ENCODE data around the gene CLASP1. TPM values are rescaled to one million over a fixed set of nuclear protein-coding genes. Genes with fewer than 3 reads are reported as not detected.

CLASP1 gene
- total RNA-seq, 1 donor from 2014 or later: 60.1 TPM

GRCh38 chr2:121596221-121597080 is 52.8 kb downstream of the CLASP1 start:
- no peak for DNase-seq
- TF ChIP-seq CTCF (IDR thresholded peaks at IDR 0.05; ENCODE audit: borderline replicate concordance): peak; percentile 66
- peak overlapping the region; percentile 52 for H3K4me3 ChIP-seq
- H3K4me1 ChIP-seq: peaks cover 68% of the 10 kb centered on the region
- H3K36me3 ChIP-seq: no peaks in the 10 kb centered on the region
- H3K9me3 ChIP-seq (replicated peaks): no peaks in the 10 kb centered on the region
- no peaks in the 10 kb centered on the region for H3K27me3 ChIP-seq (ENCODE audit: low read depth)
- H3K27ac ChIP-seq (replicated peaks): peak overlapping the region; percentile 80
- intact Hi-C loops (cut with micrococcal nuclease): loop anchor here (1.0 to 10.0 kb wide), 2 partner anchors 53 to 62 kb away; partner anchors contain the start of genes CLASP1 and RNU4ATAC

- Histone ChIP-seq H3K36me3 (no peaks in the 10 kb centered on the region), H3K27ac (replicated peaks) (peak overlapping the region; percentile 80), H3K4me3 (no peak overlapping the region), H3K9me3 (replicated peaks) (no peaks in the 10 kb centered on the region), H3K4me1 (peaks cover 61% of the 10 kb centered on the region), H3K27me3 (ENCODE audit: low read depth) (no peaks in the 10 kb centered on the region)
- intact Hi-C loops (cut with micrococcal nuclease): loop anchor here (10.0 kb wide), 1 partner anchor 60 kb away; the partner anchor contains the start of gene RNU4ATAC
- no peak for DNase-seq
- no peak for TF ChIP-seq CTCF (IDR thresholded peaks at IDR 0.05; ENCODE audit: borderline replicate concordance)
These were observed 54.0 kb downstream of the CLASP1 start for GRCh38 chr2:121595012-121595891.

DNA sequence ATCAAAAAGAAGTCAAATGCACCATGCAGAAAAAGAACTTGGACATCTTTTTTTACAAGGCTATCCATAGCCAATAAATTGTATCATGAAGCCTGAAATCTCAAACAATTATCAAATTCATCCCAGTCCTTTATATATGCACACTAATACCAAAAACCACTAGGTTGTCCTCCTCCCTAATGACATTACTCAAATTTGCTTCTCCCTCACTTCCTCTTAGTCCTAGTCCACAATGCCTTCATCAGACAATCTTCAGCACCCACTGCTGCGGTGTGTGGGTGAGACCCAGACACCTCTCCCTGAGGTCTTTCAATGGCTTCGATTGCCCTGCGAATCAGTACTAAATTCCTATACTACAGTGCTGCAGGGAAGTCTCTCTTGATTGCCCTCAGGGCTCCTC is 58.1 kb downstream of the CLASP1 start:
- H3K36me3 ChIP-seq: peaks cover 5% of the 10 kb centered on the region
- intact Hi-C loops (cut with micrococcal nuclease): loop anchor here (10.0 kb wide), 1 partner anchor 56 kb away; the partner anchor contains the start of gene RNU4ATAC
- no peak for TF ChIP-seq CTCF (IDR thresholded peaks at IDR 0.05; ENCODE audit: borderline replicate concordance)

DNA sequence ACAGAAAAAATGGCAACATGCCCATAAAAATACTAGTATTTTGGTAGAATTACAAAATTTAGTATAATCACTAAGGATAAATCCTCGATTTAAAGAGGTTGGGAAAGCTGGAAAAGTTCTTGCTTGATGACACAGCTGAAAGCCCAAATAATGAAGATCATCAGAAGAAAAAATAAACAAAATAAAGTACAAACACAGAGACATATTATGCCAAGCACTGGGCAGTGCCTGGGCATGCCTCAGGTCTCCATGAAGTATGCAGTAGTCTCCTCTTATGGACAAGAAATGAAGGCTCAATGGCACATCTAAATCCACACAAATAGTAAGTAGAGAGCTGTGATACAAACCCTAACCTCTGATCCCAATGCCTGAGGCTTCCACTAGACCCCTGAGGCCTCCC is 60.9 kb downstream of the CLASP1 start:
- intact Hi-C loops (cut with micrococcal nuclease): no loop called here
- H3K36me3 ChIP-seq: peaks cover 5% of the 10 kb centered on the region
- H3K27me3 ChIP-seq (ENCODE audit: low read depth): no peaks in the 10 kb centered on the region
- TF ChIP-seq CTCF (IDR thresholded peaks at IDR 0.05; ENCODE audit: borderline replicate concordance): no peak
- H3K4me3 ChIP-seq: no peak overlapping the region
- H3K4me1 ChIP-seq: peaks cover 40% of the 10 kb centered on the region
- DNase-seq: no peak
- no peak overlapping the region for H3K27ac ChIP-seq (replicated peaks)
- H3K9me3 ChIP-seq (replicated peaks): no peaks in the 10 kb centered on the region

More for the DNA sequence above, 58.1 kb downstream of the CLASP1 start:
- DNase-seq: no peak
- H3K9me3 ChIP-seq (replicated peaks): no peaks in the 10 kb centered on the region
- H3K27ac ChIP-seq (replicated peaks): no peak overlapping the region
- H3K27me3 ChIP-seq (ENCODE audit: low read depth): no peaks in the 10 kb centered on the region
- peaks cover 31% of the 10 kb centered on the region for H3K4me1 ChIP-seq
- no peak overlapping the region for H3K4me3 ChIP-seq

GRCh38 chr2:121587131-121587530 is 62.1 kb downstream of the CLASP1 start:
- Histone ChIP-seq H3K4me3 (no peak overlapping the region), H3K27ac (replicated peaks) (no peak overlapping the region), H3K9me3 (replicated peaks) (no peaks in the 10 kb centered on the region), H3K27me3 (ENCODE audit: low read depth) (no peaks in the 10 kb centered on the region), H3K36me3 (peaks cover 5% of the 10 kb centered on the region), H3K4me1 (peaks cover 51% of the 10 kb centered on the region)
- no peak for DNase-seq
- no peak for TF ChIP-seq CTCF (IDR thresholded peaks at IDR 0.05; ENCODE audit: borderline replicate concordance)
- intact Hi-C loops (cut with micrococcal nuclease): no loop called here

Measured in left ventricle myocardium inferior (tissue), 1 donor.